NCI-H748 (cell line): ENCODE data around the gene GPC4.

ENCODE experiments used
- DNase-seq: peaks from one replicate; lab custom pipeline; 2025; ENCODE audit not compliant: unreplicated experiment; lab: John Stamatoyannopoulos, UW

GPC4 gene

GRCh38 chrX:133307637-133308498 lies 107.4 kb downstream of the GPC4 start:
- peak; percentile 6 for DNase-seq

DNA sequence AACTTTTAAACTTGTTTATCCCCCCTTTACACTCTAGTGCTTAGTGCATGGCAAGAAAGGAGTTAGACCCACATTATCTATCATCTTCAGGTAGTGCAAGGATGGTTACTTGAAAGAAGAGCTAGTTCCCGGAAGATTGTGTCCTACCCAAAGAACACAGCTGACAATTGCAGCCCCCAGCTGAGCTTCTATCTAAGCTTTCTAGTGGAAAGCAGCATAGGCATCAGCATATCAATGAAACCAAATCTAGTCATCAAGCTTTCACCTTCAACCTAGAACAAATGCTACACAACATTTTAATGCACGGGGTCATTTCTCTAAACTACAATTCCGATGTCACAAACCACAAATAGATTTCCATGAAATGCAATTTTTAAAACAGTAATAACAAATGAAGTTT lies 108.2 kb downstream of the GPC4 start:
- no peak for DNase-seq

GRCh38 chrX:133306316-133306715 lies 109.0 kb downstream of the GPC4 start:
- DNase-seq = no peak

- DNase-seq = no peak
Observed at GRCh38 chrX:133305348-133305747, 109.9 kb downstream of the GPC4 start.

DNA sequence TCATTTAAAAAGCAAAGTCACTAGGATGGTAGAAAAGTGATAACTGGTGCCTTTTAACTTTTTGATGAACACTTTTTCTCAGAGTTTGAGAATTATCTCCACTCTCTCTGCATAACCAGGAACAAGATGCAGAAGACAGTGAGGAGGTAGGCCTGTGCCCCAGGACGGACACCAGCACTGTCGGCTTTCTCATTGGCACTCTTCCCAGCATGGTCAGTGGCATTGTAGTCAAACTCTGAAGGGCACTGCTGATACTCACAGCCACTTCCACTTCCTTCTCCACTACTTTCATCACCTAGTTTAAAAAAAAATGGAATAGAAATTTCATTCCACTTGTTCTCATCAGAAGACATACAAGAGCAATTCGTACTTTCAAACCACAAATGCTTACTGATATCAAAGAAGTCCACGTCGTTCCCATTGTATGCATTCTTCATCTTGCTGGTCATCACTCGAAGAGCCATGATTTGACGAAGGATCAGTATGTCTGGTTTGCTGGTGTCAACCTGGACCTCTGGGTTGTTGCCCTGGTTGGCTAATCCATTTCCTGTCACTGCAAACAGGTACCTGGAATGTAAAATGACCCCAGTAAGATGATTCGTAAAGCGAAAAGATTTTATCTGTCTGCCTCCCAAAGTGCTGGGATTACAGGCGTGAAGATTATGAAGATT lies 112.4 kb downstream of the GPC4 start:
- DNase-seq = no peak

GRCh38 chrX:133300591-133300990 lies 114.7 kb downstream of the GPC4 start:
- DNase-seq = no peak

DNA sequence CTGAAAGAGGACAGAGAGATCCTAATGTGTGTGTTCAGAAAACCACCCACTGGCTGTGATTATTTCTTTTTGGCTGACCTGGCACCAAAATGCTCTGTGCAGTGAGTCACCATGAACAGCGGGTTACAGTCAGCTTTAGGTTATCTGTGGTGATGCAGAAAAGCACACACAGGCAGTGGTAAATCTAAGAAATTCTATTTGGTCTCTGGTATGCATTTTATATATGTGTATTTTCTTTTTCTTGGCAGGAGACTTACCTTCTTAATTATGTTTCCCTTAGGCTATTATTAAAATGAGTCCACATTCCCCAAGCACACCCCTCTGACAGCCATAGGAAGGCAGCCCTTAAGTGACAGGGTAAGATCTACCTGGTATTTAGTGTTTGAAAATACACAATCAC lies 118.0 kb downstream of the GPC4 start:
- no peak for DNase-seq

- DNase-seq = no peak
Observed at GRCh38 chrX:133294126-133294525, 121.2 kb downstream of the GPC4 start.

GRCh38 chrX:133290076-133290475 lies 125.2 kb downstream of the GPC4 start:
- DNase-seq = no peak

DNA sequence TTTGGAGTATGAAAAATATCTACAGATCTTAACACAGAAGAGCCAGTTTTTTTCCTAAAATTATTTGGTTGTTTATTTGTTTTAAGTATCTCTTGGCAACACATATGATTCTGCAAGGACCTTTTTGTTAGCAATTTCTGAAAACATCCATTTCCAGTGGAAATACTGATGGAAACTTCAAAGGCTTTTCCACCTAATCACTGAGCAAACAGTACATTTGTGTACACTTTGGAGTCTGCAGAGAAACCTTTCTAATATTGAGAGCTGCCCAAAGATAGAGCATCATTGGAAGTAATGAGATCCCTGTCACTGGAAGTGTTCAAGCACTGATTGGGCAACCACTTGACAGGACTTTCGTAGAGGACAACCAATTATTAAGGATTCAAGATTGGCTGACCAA lies 127.4 kb downstream of the GPC4 start:
- no peak for DNase-seq

GRCh38 chrX:133285341-133285740 lies 129.9 kb downstream of the GPC4 start:
- DNase-seq = no peak

- DNase-seq = peak; percentile 3
Observed at GRCh38 chrX:133279112-133279730, 136.1 kb downstream of the GPC4 start.

- no peak for DNase-seq
Observed at GRCh38 chrX:133273180-133273579, 142.1 kb downstream of the GPC4 start.

- DNase-seq = no peak
Observed at GRCh38 chrX:133269168-133269567, 146.1 kb downstream of the GPC4 start.

- no peak for DNase-seq
Observed at GRCh38 chrX:133267621-133268020, 147.7 kb downstream of the GPC4 start.

- DNase-seq = no peak
Observed at GRCh38 chrX:133265331-133265730, 150.0 kb downstream of the GPC4 start.

DNA sequence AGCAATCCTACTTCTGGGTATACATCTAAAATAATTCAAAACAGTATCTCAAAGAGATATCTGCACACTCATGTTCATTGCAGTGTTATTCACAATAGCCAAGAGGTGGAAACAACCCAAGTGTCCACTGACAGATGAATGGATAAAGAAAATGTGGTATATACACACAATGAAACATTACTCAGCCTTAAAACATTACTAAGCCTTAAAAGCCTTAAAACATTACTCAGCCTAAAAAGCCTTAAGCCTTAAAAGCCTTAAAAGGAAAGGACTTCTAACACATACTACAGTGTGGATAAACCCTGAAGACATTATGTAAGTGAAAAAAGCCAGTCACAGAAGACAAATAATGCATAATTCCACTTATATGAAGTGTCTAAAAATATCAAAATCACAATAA lies 156.8 kb downstream of the GPC4 start:
- no peak for DNase-seq

DNA sequence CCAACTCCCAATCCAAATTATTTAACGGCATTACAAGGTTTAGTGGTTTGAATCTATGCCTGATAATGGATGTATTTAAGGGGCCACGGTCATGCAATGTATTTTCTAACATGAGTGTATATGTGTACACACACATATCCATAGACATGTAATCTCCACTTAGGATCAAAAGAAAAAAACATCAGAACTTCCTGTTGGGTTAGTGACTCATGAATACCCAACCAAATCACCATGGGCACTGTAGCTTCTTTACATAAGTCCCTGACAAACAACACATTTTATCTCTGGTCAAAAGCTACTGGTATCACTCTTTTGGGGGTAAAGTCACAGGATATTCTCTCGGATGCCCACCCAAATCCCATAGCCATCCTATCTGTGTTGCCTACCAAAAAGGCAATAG lies 160.6 kb downstream of the GPC4 start:
- DNase-seq = no peak

DNA sequence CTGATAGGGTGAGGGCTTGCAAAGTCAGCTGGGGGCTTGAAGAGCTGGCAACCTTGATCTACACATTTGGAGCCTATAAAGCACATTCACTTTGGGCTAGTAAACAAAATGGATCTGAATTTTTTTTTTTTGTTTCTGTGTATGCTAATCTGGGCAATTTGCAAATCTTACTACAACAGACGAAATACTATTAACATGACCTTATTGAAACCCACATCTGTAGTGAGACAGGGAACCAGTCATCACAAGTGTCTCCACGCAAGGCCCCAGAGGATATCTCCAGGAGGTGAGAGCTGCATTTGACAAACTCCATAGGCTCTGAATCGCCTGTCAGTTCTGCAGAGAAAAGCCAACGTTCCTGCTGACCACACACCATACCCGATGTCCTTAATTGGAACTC lies 164.1 kb downstream of the GPC4 start:
- DNase-seq = no peak

GRCh38 chrX:133250184-133251100 lies 164.8 kb downstream of the GPC4 start:
- peak; percentile 12 for DNase-seq
